Stimulated activated CD8-positive, alpha-beta memory T cell treated with anti-CD3 and anti-CD28 coated beads, Interleukin-2, amount 100 ng/mL, for 1 hour (primary cell): ENCODE data around the gene PFKP.
A peak's percentile ranks its signal among the peaks of the same experiment; 100 is the strongest.
"Not testable (repeated sequence)": the region's sequence is repeated elsewhere in the genome, so short reads cannot be mapped to it uniquely, and the experiment has no call there.

Source experiments
- DNase-seq, 2 donors: peaks; one replicate each; pipeline ENCODE4 v3.0.0-alpha.2; 2020; ENCODE audit warnings: low read depth in 2 of 2

PFKP gene

DNA sequence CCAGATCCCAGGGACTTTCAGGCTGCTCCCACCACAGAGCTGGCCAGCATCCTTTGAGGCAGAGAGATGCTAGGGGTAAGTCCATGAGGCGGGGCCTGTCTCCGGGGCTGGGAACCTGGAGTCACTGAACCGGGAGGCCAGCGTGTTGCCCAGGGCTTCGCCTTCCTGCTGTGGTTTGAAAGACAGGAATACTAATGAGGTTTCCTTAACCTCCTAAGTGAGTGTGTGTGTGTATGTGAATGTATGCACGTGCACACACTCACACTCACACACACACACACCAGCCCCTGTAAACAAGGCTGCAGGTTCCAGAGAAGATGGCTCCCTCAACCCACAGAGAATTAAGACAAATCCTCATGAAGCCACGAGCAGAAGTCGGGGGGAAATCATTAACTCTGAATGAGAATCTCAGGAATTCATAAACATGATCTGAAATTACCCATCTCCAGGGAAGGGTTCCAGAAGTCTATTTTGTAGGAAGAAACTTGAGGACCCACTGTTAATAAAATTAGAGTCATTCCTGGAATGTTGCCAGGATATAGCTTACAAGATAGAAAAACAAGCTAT, 20.3 kb upstream of the PFKP start:
- DNase-seq, result no peak

DNA sequence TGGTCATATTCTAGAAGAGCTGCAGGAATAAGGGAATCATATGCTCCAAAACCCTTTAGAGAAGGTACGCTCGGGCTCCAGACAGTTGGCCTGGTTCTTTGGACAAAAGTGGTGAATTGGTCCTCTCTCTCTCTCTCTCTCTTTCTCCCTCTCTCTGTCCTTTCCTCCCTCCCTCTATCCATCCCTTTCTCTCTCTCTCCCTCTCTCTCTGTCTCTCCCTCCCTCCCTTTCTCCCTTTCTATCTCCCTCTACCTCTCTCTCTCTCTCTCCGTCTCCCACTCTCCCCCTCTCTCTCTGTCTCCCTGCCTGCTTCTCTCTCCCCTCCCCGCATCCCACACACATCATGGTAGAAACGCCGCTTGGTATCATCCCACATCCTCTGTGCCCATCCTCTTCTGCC, 19.8 kb upstream of the PFKP start:
- no peak for DNase-seq

DNA sequence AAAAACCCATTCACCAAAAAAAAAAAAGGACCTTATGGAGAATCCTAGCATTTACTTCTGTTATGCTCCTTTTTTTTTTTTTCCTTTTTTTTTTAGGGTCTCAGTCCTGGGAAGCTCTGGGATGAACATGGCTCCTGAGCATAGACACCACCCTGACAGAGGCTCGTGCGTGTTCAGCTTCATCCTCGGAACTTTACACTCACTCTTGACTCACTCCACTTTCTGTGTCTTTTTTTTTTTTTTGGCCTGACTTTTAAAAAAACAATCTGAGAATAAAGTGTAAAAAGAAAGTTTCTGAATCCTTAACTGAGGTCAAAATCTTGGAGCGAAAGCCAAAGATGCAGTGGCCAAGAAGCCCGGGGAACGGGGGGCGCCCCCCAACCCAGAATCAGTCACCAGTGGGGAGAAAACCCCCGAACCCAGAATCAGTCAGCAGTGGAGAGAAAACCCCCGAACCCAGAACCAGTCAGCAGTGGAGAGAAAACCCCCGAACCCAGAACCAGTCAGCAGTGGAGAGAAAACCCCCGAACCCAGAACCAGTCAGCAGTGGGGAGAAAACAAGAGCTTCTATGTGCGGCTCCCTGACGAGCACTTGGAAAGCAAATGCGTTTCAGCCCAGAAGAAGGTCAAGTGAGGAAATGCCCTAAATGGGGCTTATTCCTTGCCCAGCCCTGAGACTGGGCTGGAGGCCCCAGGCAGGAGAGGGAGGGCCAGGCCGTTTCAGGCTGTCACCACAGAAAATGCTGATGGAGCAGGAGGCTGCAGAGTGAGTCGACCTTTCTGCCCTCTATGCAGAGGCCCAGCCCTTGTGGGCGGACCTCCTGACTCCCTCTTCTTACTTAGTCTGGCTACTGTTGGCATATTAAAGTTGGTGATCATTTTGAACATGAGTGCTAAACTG, 19.0 kb upstream of the PFKP start:
- DNase-seq, result no peak

- DNase-seq, result no peak
These were observed 15.7 kb upstream of the PFKP start for GRCh38 chr10:3051692-3052091.

DNA sequence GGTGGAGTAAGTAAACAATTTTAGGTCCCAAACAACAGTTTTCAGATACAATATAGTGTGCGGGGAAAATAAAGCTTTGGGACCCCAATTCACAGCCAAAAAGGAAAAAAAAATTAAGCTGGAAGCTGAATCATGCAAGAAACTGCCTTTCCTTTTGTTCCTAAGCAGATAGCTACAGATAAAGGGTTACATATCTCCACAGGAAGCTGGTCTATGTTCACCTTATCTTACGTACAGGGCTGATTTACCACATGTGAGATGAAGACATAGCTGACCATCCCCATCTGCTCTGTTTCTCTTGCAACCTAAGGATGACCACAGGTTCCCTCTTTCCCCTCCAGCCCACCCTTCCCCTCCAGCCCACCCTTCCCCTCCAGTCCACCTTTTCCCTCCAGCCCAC, 14.2 kb upstream of the PFKP start:
- DNase-seq, result no peak

- DNase-seq, result no peak
These were observed 13.0 kb upstream of the PFKP start for GRCh38 chr10:3054183-3054850.

- no peak for DNase-seq
These were observed 12.5 kb upstream of the PFKP start for GRCh38 chr10:3054851-3055199.

DNA sequence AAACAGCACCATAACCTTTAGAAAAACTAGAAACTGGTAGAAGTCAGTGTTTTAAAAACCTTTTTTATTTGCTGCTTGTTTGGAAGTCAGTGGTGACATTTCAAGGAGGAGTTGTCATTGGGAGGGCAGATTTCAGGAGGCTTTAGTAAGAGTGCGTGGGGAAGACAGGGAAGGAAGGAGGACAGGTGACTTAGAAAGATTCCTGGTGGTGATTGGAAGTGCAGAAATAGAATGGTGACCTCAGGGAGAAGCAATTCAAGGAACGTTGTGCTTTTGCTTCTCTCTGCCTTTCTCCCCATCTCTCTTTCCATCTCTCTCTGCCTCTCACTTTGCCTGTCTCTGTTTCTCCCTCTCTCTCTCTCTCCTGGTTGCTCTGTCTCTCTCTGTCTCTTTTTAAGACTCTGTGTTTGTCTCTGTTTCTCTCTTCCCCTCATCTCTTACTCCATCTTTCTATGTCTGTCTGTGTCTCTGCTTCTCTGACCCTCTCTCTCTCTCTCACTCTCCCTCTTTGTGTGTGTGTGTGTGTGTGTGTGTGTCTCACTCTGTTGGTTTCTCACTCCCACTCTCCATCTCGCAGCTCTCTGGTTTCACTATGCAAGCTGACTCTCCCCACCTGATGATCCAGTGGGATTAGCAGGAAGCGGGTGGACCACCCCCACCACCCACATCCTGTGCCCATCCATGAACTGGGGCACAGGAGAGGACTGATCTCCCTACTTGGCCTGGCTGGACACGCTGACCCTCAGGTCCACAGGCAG, 10.9 kb upstream of the PFKP start:
- no peak for DNase-seq

- DNase-seq, result no peak
These were observed 9.4 kb upstream of the PFKP start for GRCh38 chr10:3057946-3058345.

DNA sequence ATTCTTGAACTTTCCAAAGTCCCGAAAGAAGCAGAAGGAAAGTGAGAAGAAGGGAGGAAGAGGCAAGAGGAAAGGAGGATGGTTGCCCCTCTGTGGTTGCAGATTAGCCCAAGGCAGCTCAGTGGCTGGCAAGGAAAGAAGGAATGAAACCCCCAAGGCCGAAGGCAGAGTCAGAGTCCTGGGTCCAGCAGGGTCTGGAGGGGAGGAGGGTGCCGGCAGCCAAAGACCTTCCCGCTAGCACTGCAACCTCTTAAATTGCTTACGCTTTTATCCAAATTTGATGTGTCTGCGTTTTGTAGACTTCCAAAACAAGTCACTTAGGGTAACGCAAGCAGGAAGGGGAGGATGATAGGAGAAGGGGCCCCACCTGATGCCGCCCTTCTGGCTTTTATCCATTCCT, 7.4 kb upstream of the PFKP start:
- DNase-seq, result no peak

- no peak for DNase-seq
These were observed 6.9 kb upstream of the PFKP start for GRCh38 chr10:3060481-3060889.

DNA sequence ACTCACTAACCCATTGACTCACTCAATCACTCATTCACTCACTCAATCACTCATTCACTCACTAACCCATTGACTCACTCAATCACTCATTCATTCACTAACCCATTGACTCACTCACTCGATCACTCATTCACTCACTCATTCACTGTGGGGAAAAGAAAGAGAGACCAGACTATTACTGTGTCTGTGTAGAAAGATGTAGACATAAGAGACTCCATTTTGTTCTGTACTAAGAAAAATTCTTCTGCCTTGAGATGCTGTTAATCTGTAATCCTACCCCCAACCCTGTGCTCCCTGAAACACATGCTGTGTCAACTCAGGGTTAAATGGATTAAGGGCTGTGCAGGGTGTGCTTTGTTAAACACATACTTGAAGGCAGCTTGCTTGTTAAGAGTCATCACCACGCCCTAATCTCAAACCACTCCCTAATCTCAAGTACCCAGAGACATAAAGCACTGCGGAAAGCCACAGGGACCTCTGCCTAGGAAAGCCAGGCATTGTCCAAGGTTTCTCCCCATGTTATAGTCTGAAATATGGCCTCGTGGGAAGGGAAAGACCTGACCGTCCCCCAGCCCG, 5.9 kb upstream of the PFKP start:
- not testable (repeated sequence) for DNase-seq

- no peak for DNase-seq
These were observed 4.7 kb upstream of the PFKP start for GRCh38 chr10:3062502-3063186.

- DNase-seq, result no peak
These were observed 2.9 kb upstream of the PFKP start for GRCh38 chr10:3064423-3064822.

- DNase-seq, result no peak
These were observed 1.7 kb upstream of the PFKP start for GRCh38 chr10:3065622-3066021.

- DNase-seq, result no peak
These were observed 831 bp upstream of the PFKP start for GRCh38 chr10:3066317-3067117.

GRCh38 chr10:3067859-3068179, 471 bp downstream of the PFKP start:
- no peak for DNase-seq

DNA sequence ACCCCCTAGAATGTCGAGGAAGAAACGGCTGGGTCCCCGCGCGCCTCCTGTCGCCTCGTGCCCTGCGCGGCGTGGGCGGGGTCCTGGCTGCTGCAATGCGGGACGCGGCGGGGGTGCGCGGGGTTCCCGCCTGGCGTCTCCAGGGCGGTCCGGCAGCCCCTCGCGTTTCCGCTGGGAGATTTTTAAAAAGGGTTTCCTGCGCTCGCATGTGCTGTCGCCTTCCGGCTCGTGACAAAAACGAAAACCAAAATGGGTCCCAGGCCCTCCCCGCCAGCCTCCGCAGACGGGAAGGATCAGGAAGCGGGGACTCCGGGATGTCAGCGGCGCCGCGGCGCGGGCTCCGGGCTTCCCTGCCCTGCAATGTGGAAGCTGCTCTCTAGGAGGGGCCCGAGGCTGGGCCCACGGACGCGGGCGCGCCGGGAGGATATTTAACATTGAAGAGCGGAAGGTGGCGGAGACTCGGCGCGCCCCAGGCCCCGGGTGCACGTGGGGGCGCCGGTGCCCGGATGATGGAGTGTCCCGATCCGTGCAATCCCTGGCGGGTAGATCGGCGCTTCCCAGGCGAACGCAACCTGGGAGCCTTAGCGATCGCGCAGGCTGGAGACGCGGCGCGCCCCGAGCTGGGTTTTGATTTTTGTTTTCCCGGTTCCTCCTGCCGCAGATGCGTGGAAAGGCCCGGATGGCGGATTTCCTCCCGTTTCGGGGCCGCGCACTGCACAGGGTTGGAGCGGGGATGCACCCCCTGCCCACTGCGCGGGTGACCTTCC, 1.0 kb downstream of the PFKP start:
- DNase-seq, result peak in 1 of 2 donors; percentile 25

DNA sequence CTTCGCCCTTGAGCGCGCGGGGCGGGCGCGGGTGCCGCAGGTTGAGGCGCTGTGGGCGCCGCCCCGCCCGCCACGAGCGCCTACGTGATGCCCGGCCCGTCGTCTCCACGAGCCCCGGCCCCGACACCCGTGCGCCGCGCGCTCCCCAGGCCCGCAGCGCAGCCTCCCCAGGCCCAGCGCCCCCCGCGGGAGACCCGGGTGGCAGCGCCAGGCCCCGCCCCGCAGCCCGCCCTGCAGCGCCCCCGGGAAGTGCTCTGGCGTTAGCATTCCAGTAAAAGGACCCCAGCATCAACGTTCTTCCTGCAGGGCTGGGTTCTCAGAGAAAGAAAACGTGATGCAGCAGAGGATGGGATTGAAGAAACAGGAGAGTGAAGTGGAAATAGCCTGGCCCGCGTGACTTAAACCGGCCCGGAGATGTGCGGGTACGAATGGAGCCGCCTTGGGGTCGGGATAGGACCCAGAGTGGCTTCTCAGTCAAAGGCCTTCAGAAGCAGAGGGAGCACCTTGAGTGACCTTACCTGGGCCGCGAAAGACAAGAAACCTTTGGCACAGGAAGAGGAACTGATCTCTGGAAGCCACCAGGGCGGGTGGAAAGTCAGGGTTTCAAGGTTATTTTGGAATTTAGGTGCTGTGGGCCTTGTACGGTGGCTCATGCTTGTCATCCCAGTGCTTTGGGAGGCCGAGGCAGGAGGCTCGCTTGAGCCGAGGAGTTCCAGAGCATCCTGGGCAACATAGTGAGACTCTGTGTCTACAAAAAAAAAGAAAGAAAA, 1.8 kb downstream of the PFKP start:
- no peak for DNase-seq
